Mammary epithelial cell (primary cell): Measurements from ENCODE around the gene GPBP1L1.

ENCODE experiments used
- EZH2 ChIP-seq: IDR thresholded peaks from 2 replicates; pipeline ENCODE4 v1.6.1; 2012; ENCODE audit warnings: low read length, inconsistent platforms, borderline replicate concordance
- TF ChIP-seq, protein P1 (sequence below), 2 donors: IDR thresholded peaks in 1 of 2; conservative IDR thresholded peaks in 1 of 2; 2 replicates each; pipeline ENCODE4 v1.5.1; 2011 to 2012; ENCODE audit warnings: inconsistent platforms in 2 of 2, low read length in 2 of 2, mild to moderate bottlenecking in 2 of 2, control low read depth in 1 of 2, low read depth in 1 of 2; ENCODE audit not compliant: insufficient read depth in 1 of 2; ENCODE audit errors: extremely low read depth in 1 of 2

DNA sequence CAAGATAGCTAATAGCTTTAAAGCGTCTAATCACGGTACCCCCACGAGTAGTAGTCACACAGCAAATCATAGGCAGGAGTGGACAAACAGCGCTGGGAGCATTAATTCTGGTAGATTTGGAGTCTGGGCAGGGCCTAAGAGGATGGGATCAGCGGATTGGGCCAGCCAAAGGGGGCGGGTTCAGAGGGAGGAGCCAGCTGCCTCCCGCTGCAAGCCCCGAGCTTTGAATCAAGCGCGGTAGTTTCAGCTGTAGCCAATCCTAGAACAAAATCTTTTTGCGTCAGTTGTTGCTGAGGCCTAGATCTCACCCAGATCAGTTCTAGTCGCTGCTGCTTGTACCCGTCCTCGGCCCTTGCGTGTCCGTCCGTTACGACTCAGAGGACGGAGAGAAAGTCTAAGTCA, 103.1 kb downstream of the GPBP1L1 start:
- TF ChIP-seq, protein P1, sequence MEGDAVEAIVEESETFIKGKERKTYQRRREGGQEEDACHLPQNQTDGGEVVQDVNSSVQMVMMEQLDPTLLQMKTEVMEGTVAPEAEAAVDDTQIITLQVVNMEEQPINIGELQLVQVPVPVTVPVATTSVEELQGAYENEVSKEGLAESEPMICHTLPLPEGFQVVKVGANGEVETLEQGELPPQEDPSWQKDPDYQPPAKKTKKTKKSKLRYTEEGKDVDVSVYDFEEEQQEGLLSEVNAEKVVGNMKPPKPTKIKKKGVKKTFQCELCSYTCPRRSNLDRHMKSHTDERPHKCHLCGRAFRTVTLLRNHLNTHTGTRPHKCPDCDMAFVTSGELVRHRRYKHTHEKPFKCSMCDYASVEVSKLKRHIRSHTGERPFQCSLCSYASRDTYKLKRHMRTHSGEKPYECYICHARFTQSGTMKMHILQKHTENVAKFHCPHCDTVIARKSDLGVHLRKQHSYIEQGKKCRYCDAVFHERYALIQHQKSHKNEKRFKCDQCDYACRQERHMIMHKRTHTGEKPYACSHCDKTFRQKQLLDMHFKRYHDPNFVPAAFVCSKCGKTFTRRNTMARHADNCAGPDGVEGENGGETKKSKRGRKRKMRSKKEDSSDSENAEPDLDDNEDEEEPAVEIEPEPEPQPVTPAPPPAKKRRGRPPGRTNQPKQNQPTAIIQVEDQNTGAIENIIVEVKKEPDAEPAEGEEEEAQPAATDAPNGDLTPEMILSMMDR (conservative IDR thresholded peaks at IDR 0.05 in 1 of 2, IDR thresholded peaks at IDR 0.05 in 1 of 2; ENCODE audit: extremely low read depth in 1 of 2, insufficient read depth in 1 of 2, low read depth in 1 of 2, low read length in 2 of 2) = no peak
- TF ChIP-seq EZH2 = no peak
